ENCODE data around the gene KLHL29. TPM values are rescaled to one million over a fixed set of nuclear protein-coding genes. Genes with fewer than 3 reads are reported as not detected.

KLHL29 gene
- total and polyA plus RNA-seq, 10 donors = 1.5 to 30.5 (median 9.4) TPM

- 86 to 93% (median 91%) methylated on average over 17 to 19 of the region's 19 CpGs for WGBS, 5 donors
- TF ChIP-seq POLR2AphosphoS5 (IDR thresholded peaks at IDR 0.05) (no peak), POLR2A (IDR thresholded peaks at IDR 0.05) (no peak)
- TF ChIP-seq, protein P1, sequence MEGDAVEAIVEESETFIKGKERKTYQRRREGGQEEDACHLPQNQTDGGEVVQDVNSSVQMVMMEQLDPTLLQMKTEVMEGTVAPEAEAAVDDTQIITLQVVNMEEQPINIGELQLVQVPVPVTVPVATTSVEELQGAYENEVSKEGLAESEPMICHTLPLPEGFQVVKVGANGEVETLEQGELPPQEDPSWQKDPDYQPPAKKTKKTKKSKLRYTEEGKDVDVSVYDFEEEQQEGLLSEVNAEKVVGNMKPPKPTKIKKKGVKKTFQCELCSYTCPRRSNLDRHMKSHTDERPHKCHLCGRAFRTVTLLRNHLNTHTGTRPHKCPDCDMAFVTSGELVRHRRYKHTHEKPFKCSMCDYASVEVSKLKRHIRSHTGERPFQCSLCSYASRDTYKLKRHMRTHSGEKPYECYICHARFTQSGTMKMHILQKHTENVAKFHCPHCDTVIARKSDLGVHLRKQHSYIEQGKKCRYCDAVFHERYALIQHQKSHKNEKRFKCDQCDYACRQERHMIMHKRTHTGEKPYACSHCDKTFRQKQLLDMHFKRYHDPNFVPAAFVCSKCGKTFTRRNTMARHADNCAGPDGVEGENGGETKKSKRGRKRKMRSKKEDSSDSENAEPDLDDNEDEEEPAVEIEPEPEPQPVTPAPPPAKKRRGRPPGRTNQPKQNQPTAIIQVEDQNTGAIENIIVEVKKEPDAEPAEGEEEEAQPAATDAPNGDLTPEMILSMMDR (IDR thresholded peaks at IDR 0.05 in 8 of 11, conservative IDR thresholded peaks at IDR 0.05 in 3 of 11) = no peak
- Histone ChIP-seq H3K9me3 (no peaks in the 10 kb centered on the region), H3K27ac (no peak overlapping the region), H3K4me1 (no peaks in the 10 kb centered on the region), H3K27me3 (replicated peaks in 1 of 7) (peaks cover 0 to 4% (median 0%) of the 10 kb centered on the region in 7 donors), H3K4me3 (no peak overlapping the region), H3K36me3 (no peaks in the 10 kb centered on the region)
- no peak for DNase-seq
- intact Hi-C loops (cut with DNase I; ENCODE audit: low total_unique reads) = no loop called here
These were observed 131.7 kb downstream of the KLHL29 start for GRCh38 chr2:23516520-23517256.

GRCh38 chr2:23518481-23519333 lies 133.7 kb downstream of the KLHL29 start:
- H3K4me1 ChIP-seq = peaks cover 0 to under 1% (median 0%) of the 10 kb centered on the region in 6 donors
- no peak for TF ChIP-seq POLR2A (IDR thresholded peaks at IDR 0.05)
- TF ChIP-seq POLR2AphosphoS5 (IDR thresholded peaks at IDR 0.05) = no peak
- H3K4me3 ChIP-seq = no peak overlapping the region
- DNase-seq = peak; percentile 66
- peak overlapping the region in 1 of 8 donors; percentile 20 for H3K27ac ChIP-seq
- peaks cover 0 to 4% (median 0%) of the 10 kb centered on the region in 7 donors for H3K27me3 ChIP-seq (replicated peaks in 1 of 7)
- no peaks in the 10 kb centered on the region for H3K36me3 ChIP-seq
- no peaks in the 10 kb centered on the region for H3K9me3 ChIP-seq
- 85 to 93% (median 92%) methylated on average over 13 of the region's 13 CpGs for whole genome bisulfite sequencing, 5 donors
- intact Hi-C loops (cut with DNase I; ENCODE audit: low total_unique reads) = no loop called here

GRCh38 chr2:23519334-23519651 lies 134.3 kb downstream of the KLHL29 start:
- intact Hi-C loops (cut with DNase I; ENCODE audit: low total_unique reads) = no loop called here
- Histone ChIP-seq H3K27me3 (replicated peaks in 1 of 7) (peaks cover 0 to 4% (median 0%) of the 10 kb centered on the region in 7 donors), H3K4me3 (no peak overlapping the region), H3K4me1 (peaks cover 0 to 6% (median 0%) of the 10 kb centered on the region in 6 donors), H3K27ac (peak overlapping the region in 1 of 8 donors; percentile 20), H3K36me3 (no peaks in the 10 kb centered on the region), H3K9me3 (no peaks in the 10 kb centered on the region)
- peak; percentile 43 for DNase-seq
- WGBS, 5 donors = 84 to 100% (median 86%) methylated on average over 4 of the region's 4 CpGs
- TF ChIP-seq POLR2A (IDR thresholded peaks at IDR 0.05) = no peak
- TF ChIP-seq, protein P1 (IDR thresholded peaks at IDR 0.05 in 8 of 11, conservative IDR thresholded peaks at IDR 0.05 in 3 of 11) = no peak

DNA sequence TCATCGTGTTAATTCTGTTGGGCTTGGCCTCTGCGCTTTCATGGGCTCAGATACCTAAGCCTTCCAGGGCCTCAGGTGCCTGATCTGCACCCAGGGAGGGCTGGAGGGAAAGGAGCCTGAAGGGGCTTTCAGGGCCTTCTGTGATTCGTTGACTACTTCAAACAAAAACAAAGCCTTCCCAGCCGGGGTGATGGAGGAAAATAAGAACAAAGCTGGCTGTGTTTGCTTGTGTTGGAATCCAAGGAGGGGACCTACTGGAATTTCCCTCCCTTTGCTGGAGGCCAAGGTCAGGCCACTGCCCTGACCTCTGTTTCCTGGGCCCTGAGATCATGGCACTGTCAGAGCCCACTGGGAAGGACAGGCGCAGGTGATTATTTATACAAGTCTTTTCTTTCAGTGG lies 135.3 kb downstream of the KLHL29 start:
- WGBS, 5 donors = 76 to 97% (median 84%) methylated on average over 4 to 5 of the region's 5 CpGs
- TF ChIP-seq POLR2A (IDR thresholded peaks at IDR 0.05) (no peak), POLR2AphosphoS5 (IDR thresholded peaks at IDR 0.05) (no peak)
- TF ChIP-seq, protein P1 (IDR thresholded peaks at IDR 0.05 in 8 of 11, conservative IDR thresholded peaks at IDR 0.05 in 3 of 11) = no peak
- Histone ChIP-seq H3K4me1 (peaks cover 0 to 8% (median 0%) of the 10 kb centered on the region in 6 donors), H3K36me3 (no peaks in the 10 kb centered on the region), H3K4me3 (no peak overlapping the region), H3K9me3 (no peaks in the 10 kb centered on the region), H3K27ac (no peak overlapping the region), H3K27me3 (replicated peaks in 1 of 7) (peaks cover 0 to 4% (median 0%) of the 10 kb centered on the region in 7 donors)
- no peak for DNase-seq
- intact Hi-C loops (cut with DNase I; ENCODE audit: low total_unique reads) = no loop called here
